RWPE1 (cell line): ENCODE measurements around the gene CANT1.
A peak's percentile ranks its signal among the peaks of the same experiment; 100 is the strongest.

ENCODE experiments used
- CTCF ChIA-PET: fragments of 350-600 bp; sonication (Branson Sonifier 250); formaldehyde crosslinking; extraction: SDS; loops from one replicate; lab custom pipeline; 2021; lab: Yijun Ruan, JAX
- POLR2A ChIA-PET: fragments of 400-600 bp; formaldehyde crosslinking; extraction: SDS; loops from one replicate; lab custom pipeline; 2020; ENCODE audit warnings: antibody characterized with exemption; ENCODE audit not compliant: low non-redundant PET; lab: Yijun Ruan, JAX
- DNase-seq: peaks from one replicate; pipeline ENCODE4 v3.0.0; 2012; ENCODE audit warnings: low spot score
- H3K27ac ChIP-seq: fragments of 450-650 bp; 2 replicates; pipeline ENCODE4 v1.5.1; 2017
- CTCF ChIP-seq: fragments of 450-650 bp; conservative IDR thresholded peaks from 2 replicates; pipeline ENCODE4 v1.5.1; 2017; ENCODE audit warnings: low read depth, mild to moderate bottlenecking

The CANT1 gene

GRCh38 chr17:79000396-79001189, 9.0 kb downstream of the CANT1 start:
- CTCF ChIA-PET = no interaction called here
- POLR2A ChIA-PET = no interaction called here
- no peak for TF ChIP-seq CTCF
- DNase-seq = no peak
- peak overlapping the region; percentile 11 for H3K27ac ChIP-seq

GRCh38 chr17:78999947-79000395, 9.6 kb downstream of the CANT1 start:
- ChIA-PET CTCF (no interaction called here), POLR2A (no interaction called here)
- no peak for TF ChIP-seq CTCF
- H3K27ac ChIP-seq = no peak overlapping the region
- no peak for DNase-seq

GRCh38 chr17:78999056-78999768, 10.4 kb downstream of the CANT1 start:
- H3K27ac ChIP-seq = peak overlapping the region; percentile 59
- DNase-seq = no peak
- CTCF ChIA-PET = interaction anchor here (0.5 kb wide), 1 partner anchor 28 kb away, joined by 3 read pairs; no protein-coding TSS in a partner anchor
- TF ChIP-seq CTCF = no peak
- POLR2A ChIA-PET = no interaction called here

GRCh38 chr17:78998311-78999055, 11.1 kb downstream of the CANT1 start:
- POLR2A ChIA-PET = no interaction called here
- DNase-seq = no peak
- peak overlapping the region; percentile 59 for H3K27ac ChIP-seq
- no peak for TF ChIP-seq CTCF
- CTCF ChIA-PET = interaction anchor here (0.5 kb wide), 1 partner anchor 29 kb away, joined by 3 read pairs; no protein-coding TSS in a partner anchor

- POLR2A ChIA-PET = no interaction called here
Observed at GRCh38 chr17:78997881-78998280, 11.7 kb downstream of the CANT1 start.

More at GRCh38 chr17:78997881-78998280, 11.7 kb downstream of the CANT1 start:
- DNase-seq = no peak
- no peak for TF ChIP-seq CTCF
- CTCF ChIA-PET = no interaction called here
- H3K27ac ChIP-seq = peak overlapping the region; percentile 59
